Measurements from ENCODE around the gene ASIC4. TPM values are rescaled to one million over a fixed set of nuclear protein-coding genes. Genes with fewer than 3 reads are reported as not detected.

The ASIC4 gene
- total and polyA plus RNA-seq, 2 of the 8 experiments (the other 6 are each of a cell fraction or from before 2014, with no cell fraction given): 0.12 to 0.22 TPM

GRCh38 chr2:219536425-219536824 is 22.1 kb downstream of the ASIC4 start:
- H3K14ac ChIP-seq (ENCODE audit: insufficient read length): no peak overlapping the region
- no peak overlapping the region for H2AK5ac ChIP-seq (ENCODE audit: low read depth, low read length)
- H4K91ac ChIP-seq (replicated peaks; ENCODE audit: insufficient read length, low read length): no peak overlapping the region
- no peak overlapping the region for H3K56ac ChIP-seq (replicated peaks; ENCODE audit: insufficient read length, low read depth, low read length)
- TF ChIP-seq YY1 (IDR thresholded peaks at IDR 0.05; ENCODE audit: low read depth, low read length): no peak
- no peak for TF ChIP-seq USF2 (IDR thresholded peaks at IDR 0.05; ENCODE audit: low read length)
- TF ChIP-seq BACH1 (IDR thresholded peaks at IDR 0.05; ENCODE audit: low read length): no peak
- no peak for TF ChIP-seq E2F6 (IDR thresholded peaks at IDR 0.05)
- TF ChIP-seq GABPA (IDR thresholded peaks at IDR 0.05; ENCODE audit: borderline replicate concordance, insufficient read depth, low read length): no peak
- TF ChIP-seq ASH2L (IDR thresholded peaks at IDR 0.05; ENCODE audit: low read length): no peak
- DNase-seq (ENCODE audit: low read depth in 1 of 2, low spot score in 2 of 2) (no peak), FAIRE-seq (no peak)
- H3K9ac ChIP-seq (replicated peaks in 1 of 4; ENCODE audit: extremely low read depth in 1 of 4, low read depth in 3 of 4, low read length in 3 of 4): no peak overlapping the region
- peaks cover 0 to 19% (median 12%) of the 10 kb centered on the region in 4 experiments; a peak in 6 of 7 replicates for H3K4me1 ChIP-seq (replicated peaks in 1 of 4; ENCODE audit: control insufficient read depth in 3 of 4, insufficient read depth in 4 of 4, low read length in 3 of 4)
- H2AFZ ChIP-seq (ENCODE audit: low read length): no peak overlapping the region
- H3K23ac ChIP-seq (ENCODE audit: insufficient read length): no peak overlapping the region
- H3K27me3 ChIP-seq (replicated peaks in 1 of 4; ENCODE audit: control insufficient read depth in 3 of 4, extremely low read depth in 1 of 4, insufficient read depth in 3 of 4, low read length in 3 of 4): no peaks in the 10 kb centered on the region; a peak in 1 of 7 replicates
- H2BK20ac ChIP-seq (ENCODE audit: low read length): no peak overlapping the region
- no peak overlapping the region; the same call in 1 of the 2 replicates for H4K8ac ChIP-seq (ENCODE audit: extremely low read depth, insufficient read depth, low read length)
- H3K4me3 ChIP-seq (ENCODE audit: extremely low read depth in 1 of 4, insufficient read depth in 2 of 4, low read depth in 3 of 4, low read length in 4 of 4): no peak overlapping the region
- H3K79me2 ChIP-seq (ENCODE audit: control insufficient read depth in 1 of 2, insufficient read depth in 2 of 2, low read length in 2 of 2): no peaks in the 10 kb centered on the region
- 0 out of 2 replicates have a peak overlapping the region, but pooled peaks have one; percentile 75 for H2BK12ac ChIP-seq (ENCODE audit: low read depth, low read length)
- H3K9me3 ChIP-seq (ENCODE audit: insufficient read depth in 2 of 2, low read depth in 1 of 2, low read length in 1 of 2): no peaks in the 10 kb centered on the region
- 94% methylated on average over 8 of the region's 16 CpGs; no CpG with 5 or more reads in 1 of the 2 experiments for WGBS, 2 experiments (ENCODE audit: extremely low coverage in 1 of 2, insufficient coverage in 1 of 2, insufficient read length in 1 of 2, insufficient replicate concordance in 2 of 2, low coverage in 1 of 2, low lambda C conversion rate in 2 of 2, missing lambda C conversion rate in 1 of 2)
- H3K79me1 ChIP-seq (ENCODE audit: low read depth, low read length): no peaks in the 10 kb centered on the region; the same call in 1 of the 2 replicates
- ChIA-PET CTCF (ENCODE audit: partially characterized antibody) (interaction anchor here (1.2 to 113.1 kb wide), 10 partner anchors 15 to 241 kb away, joined by 3 to 7248 read pairs (median 9); partner anchors contain the start of genes ASIC4, DES, GMPPA and SPEG), POLR2A (ENCODE audit: partially characterized antibody) (interaction anchor here (1.0 to 1.6 kb wide), 3 partner anchors 30 to 71 kb away, joined by 3 read pairs; no protein-coding TSS in a partner anchor)
- no peak overlapping the region for H4K5ac ChIP-seq (ENCODE audit: insufficient read length, low read depth, low read length)
- H2BK15ac ChIP-seq (ENCODE audit: low read length): peak overlapping the region; percentile 1; the same call in 1 of the 2 replicates
- no peak overlapping the region for H3K4ac ChIP-seq (replicated peaks; ENCODE audit: insufficient read length, low read depth, low read length)
- H3K27ac ChIP-seq (ENCODE audit: low read depth, low read length): no peak overlapping the region
- H3K36me3 ChIP-seq (ENCODE audit: control insufficient read depth in 2 of 4, insufficient read depth in 4 of 4, low read length in 3 of 4): peaks cover 4 to 22% (median 12%) of the 10 kb centered on the region in 4 experiments; a peak in 6 of 8 replicates
- H3K18ac ChIP-seq (ENCODE audit: extremely low read depth, low read length): 0 out of 2 replicates have a peak overlapping the region, but pooled peaks have one; percentile 6
- H3K4me2 ChIP-seq (ENCODE audit: insufficient read depth in 1 of 2, low read depth in 2 of 2, low read length in 2 of 2): no peak overlapping the region
- H3K23me2 ChIP-seq (ENCODE audit: low read depth, low read length): peaks cover 3% of the 10 kb centered on the region; the same call in 1 of the 2 replicates
- no peak overlapping the region for H2BK5ac ChIP-seq (ENCODE audit: low read depth, low read length)
- H4K20me1 ChIP-seq (replicated peaks in 1 of 2; ENCODE audit: control insufficient read depth in 1 of 2, insufficient read depth in 2 of 2, low read length in 2 of 2): peaks cover 4 to 7% of the 10 kb centered on the region in 2 experiments
- H2BK120ac ChIP-seq (replicated peaks; ENCODE audit: low read depth, low read length): no peak overlapping the region
